Myometrial cell (primary cell): ENCODE measurements around the gene PADI4. TPM values are rescaled to one million over a fixed set of nuclear protein-coding genes. Genes with fewer than 3 reads are reported as not detected.

Source experiments
- total RNA-seq: library from RNA; depleted of rRNA; stranded (reverse); fragments of >200 nt; gene quantifications from 2 replicates; pipeline ENCODE4 v1.2.3, GENCODE V29; 2015

PADI4 gene, protein sequence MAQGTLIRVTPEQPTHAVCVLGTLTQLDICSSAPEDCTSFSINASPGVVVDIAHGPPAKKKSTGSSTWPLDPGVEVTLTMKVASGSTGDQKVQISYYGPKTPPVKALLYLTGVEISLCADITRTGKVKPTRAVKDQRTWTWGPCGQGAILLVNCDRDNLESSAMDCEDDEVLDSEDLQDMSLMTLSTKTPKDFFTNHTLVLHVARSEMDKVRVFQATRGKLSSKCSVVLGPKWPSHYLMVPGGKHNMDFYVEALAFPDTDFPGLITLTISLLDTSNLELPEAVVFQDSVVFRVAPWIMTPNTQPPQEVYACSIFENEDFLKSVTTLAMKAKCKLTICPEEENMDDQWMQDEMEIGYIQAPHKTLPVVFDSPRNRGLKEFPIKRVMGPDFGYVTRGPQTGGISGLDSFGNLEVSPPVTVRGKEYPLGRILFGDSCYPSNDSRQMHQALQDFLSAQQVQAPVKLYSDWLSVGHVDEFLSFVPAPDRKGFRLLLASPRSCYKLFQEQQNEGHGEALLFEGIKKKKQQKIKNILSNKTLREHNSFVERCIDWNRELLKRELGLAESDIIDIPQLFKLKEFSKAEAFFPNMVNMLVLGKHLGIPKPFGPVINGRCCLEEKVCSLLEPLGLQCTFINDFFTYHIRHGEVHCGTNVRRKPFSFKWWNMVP
- not detected in 2 replicates for total RNA-seq

DNA sequence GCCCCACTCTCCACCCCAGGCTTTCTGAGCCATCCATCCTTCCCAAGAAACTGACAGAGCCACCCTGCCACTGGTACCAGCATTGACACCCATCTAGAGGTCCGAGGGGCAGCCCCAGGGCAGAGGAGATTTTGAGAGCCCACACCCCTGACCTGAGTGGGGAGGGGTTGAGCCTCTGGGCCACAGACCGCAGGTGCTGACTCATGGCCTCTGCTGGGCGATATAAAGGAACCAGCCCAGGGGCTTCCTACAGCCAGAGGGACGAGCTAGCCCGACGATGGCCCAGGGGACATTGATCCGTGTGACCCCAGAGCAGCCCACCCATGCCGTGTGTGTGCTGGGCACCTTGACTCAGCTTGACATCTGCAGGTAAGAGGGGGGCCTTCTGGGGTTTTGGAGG, at the start of gene PADI4:
TSS of gene PADI4 (plus strand) at position 252 of the 400 bp plus-strand sequence. CDS start at position 278, 26 bp downstream.

DNA sequence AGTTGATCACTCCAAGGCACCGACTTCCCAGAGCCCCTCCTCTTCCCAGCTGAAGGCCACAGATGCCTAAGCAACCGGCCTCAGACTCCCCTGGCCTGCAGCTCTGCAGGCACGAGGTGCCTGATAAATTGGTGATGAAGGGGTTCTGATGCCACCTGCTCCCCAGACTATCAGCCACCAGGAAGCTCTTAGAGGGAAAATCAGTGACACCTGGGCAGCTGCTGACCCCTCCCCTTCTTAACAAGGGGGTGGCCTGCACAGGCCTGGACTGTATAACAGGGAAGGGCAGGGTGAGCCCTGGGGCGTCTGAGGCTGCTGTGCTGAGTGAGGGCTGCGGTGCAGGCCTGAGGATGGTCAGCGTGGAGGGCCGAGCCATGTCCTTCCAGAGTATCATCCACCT, 63.9 kb downstream of the PADI4 start, which contains the start of gene PADI6:
TSS of gene PADI6 (plus strand) at position 301 of the 400 bp plus-strand sequence. CDS start at position 351, 50 bp downstream.

Other genes starting within 250 kb of the PADI4 start
- gene PADI2, start 188.7 kb upstream of the PADI4 start, total RNA-seq = not detected in 2 replicates
- 1.9 TPM in 1 of 2 replicates, not detected in the other for gene PADI1, start 103.1 kb upstream of the PADI4 start, total RNA-seq
- not detected in 2 replicates for gene PADI3, start 59.1 kb upstream of the PADI4 start, total RNA-seq
- not detected in 2 replicates for gene PADI6, start 64.0 kb downstream of the PADI4 start, total RNA-seq
- 27.1 and 29.1 TPM in 2 replicates for gene RCC2, start 131.5 kb downstream of the PADI4 start, total RNA-seq
- gene ARHGEF10L, start 231.5 kb downstream of the PADI4 start, total RNA-seq = 15.9 and 16.5 TPM in 2 replicates